ENCODE measurements around the gene ONECUT1. TPM values are rescaled to one million over a fixed set of nuclear protein-coding genes. Genes with fewer than 3 reads are reported as not detected.

Gene ONECUT1
- total and polyA plus RNA-seq, 9 donors: 0.28 TPM; not detected in 8

GRCh38 chr15:52794665-52795463 is 4.7 kb upstream of the ONECUT1 start:
- H3K36me3 ChIP-seq: no peaks in the 10 kb centered on the region
- no peak for DNase-seq
- intact Hi-C loops (cut with DNase I): no loop called here
- peaks cover 0 to 5% of the 10 kb centered on the region in 2 donors for H3K9me3 ChIP-seq
- TF ChIP-seq EP300 (IDR thresholded peaks at IDR 0.05) (no peak), CTCF (IDR thresholded peaks at IDR 0.05) (no peak), POLR2A (IDR thresholded peaks at IDR 0.05) (no peak)
- no peak overlapping the region for H3K27ac ChIP-seq
- H3K4me3 ChIP-seq: no peak overlapping the region
- no peaks in the 10 kb centered on the region for H3K27me3 ChIP-seq
- 4 to 5% (median 5%) methylated on average over 43 of the region's 43 CpGs for WGBS, 3 donors
- H3K4me1 ChIP-seq (ENCODE audit: insufficient read depth): no peaks in the 10 kb centered on the region

- H3K27ac ChIP-seq: no peak overlapping the region
- 56 to 68% (median 59%) methylated on average over 5 of the region's 5 CpGs for WGBS, 3 donors
- H3K36me3 ChIP-seq: no peaks in the 10 kb centered on the region
- no peaks in the 10 kb centered on the region for H3K27me3 ChIP-seq
- peaks cover 0 to 5% of the 10 kb centered on the region in 2 donors for H3K9me3 ChIP-seq
- no peak overlapping the region for H3K4me3 ChIP-seq
- intact Hi-C loops (cut with DNase I): no loop called here
- no peak for TF ChIP-seq POLR2A (IDR thresholded peaks at IDR 0.05)
- no peak for TF ChIP-seq CTCF (IDR thresholded peaks at IDR 0.05)
- TF ChIP-seq EP300 (IDR thresholded peaks at IDR 0.05): no peak
- DNase-seq: no peak
- peaks cover 9% of the 10 kb centered on the region for H3K4me1 ChIP-seq (ENCODE audit: insufficient read depth)
Measured at GRCh38 chr15:52791776-52792175, 1.6 kb upstream of the ONECUT1 start.

GRCh38 chr15:52790941-52791751 is 1.0 kb upstream of the ONECUT1 start:
- Histone ChIP-seq H3K4me3 (no peak overlapping the region), H3K4me1 (ENCODE audit: insufficient read depth) (peaks cover 9% of the 10 kb centered on the region), H3K27ac (no peak overlapping the region), H3K9me3 (peaks cover 0 to 5% of the 10 kb centered on the region in 2 donors), H3K27me3 (no peaks in the 10 kb centered on the region), H3K36me3 (no peaks in the 10 kb centered on the region)
- intact Hi-C loops (cut with DNase I): no loop called here
- no peak for TF ChIP-seq POLR2A (IDR thresholded peaks at IDR 0.05)
- TF ChIP-seq CTCF (IDR thresholded peaks at IDR 0.05): no peak
- TF ChIP-seq EP300 (IDR thresholded peaks at IDR 0.05): no peak
- no peak for DNase-seq
- 12 to 18% (median 15%) methylated on average over 50 of the region's 50 CpGs for WGBS, 3 donors

GRCh38 chr15:52789601-52790168 is 451 bp downstream of the ONECUT1 start:
- Histone ChIP-seq H3K27ac (no peak overlapping the region), H3K9me3 (peaks cover 0 to 1% of the 10 kb centered on the region in 2 donors), H3K36me3 (no peaks in the 10 kb centered on the region), H3K4me3 (peak overlapping the region; percentile 29), H3K27me3 (no peaks in the 10 kb centered on the region), H3K4me1 (ENCODE audit: insufficient read depth) (peaks cover 9% of the 10 kb centered on the region)
- intact Hi-C loops (cut with DNase I): no loop called here
- no peak for DNase-seq
- WGBS, 3 donors: 1% methylated on average over 30 to 51 of the region's 51 CpGs
- TF ChIP-seq CTCF (IDR thresholded peaks at IDR 0.05) (no peak), EP300 (IDR thresholded peaks at IDR 0.05) (no peak), POLR2A (IDR thresholded peaks at IDR 0.05) (no peak)

Data from ovary (tissue), 9 donors.